H54 (cell line): ENCODE measurements around the gene TRNP1.
A peak's percentile ranks its signal among the peaks of the same experiment; 100 is the strongest.

Experiments
- DNase-seq: peaks from one replicate; pipeline ENCODE4 v3.0.0; 2011; ENCODE audit warnings: low spot score, mixed read lengths; ENCODE audit not compliant: insufficient read length
- FAIRE-seq: peaks from 3 replicates; lab custom pipeline; 2011; peaks lifted over from hg19 to GRCh38; lab: Jason Lieb, UNC
- POLR2A ChIP-seq: IDR thresholded peaks from 2 replicates; pipeline ENCODE4 v1.6.1; 2011; ENCODE audit warnings: low read depth, mild to moderate bottlenecking, low read length

The TRNP1 gene

GRCh38 chr1:27035344-27035743 is 41.9 kb downstream of the TRNP1 start:
- TF ChIP-seq POLR2A = no peak
- FAIRE-seq = no peak
- no peak for DNase-seq

- TF ChIP-seq POLR2A = no peak
Observed at GRCh38 chr1:27036718-27037117, 43.2 kb downstream of the TRNP1 start.

GRCh38 chr1:27037518-27037917 is 44.0 kb downstream of the TRNP1 start:
- DNase-seq = no peak
- no peak for TF ChIP-seq POLR2A
- FAIRE-seq = no peak

More at GRCh38 chr1:27036718-27037117, 43.2 kb downstream of the TRNP1 start:
- FAIRE-seq = no peak
- no peak for DNase-seq

GRCh38 chr1:27038020-27038419 is 44.5 kb downstream of the TRNP1 start:
- DNase-seq (no peak), FAIRE-seq (no peak)
- TF ChIP-seq POLR2A = no peak

GRCh38 chr1:27042670-27043069 is 49.2 kb downstream of the TRNP1 start:
- FAIRE-seq (no peak), DNase-seq (no peak)
- no peak for TF ChIP-seq POLR2A

GRCh38 chr1:27044613-27045151 is 51.2 kb downstream of the TRNP1 start:
- DNase-seq = peak; percentile 37
- FAIRE-seq = no peak
- TF ChIP-seq POLR2A = no peak

GRCh38 chr1:27045973-27046558 is 52.6 kb downstream of the TRNP1 start:
- DNase-seq = peak; percentile 47
- FAIRE-seq = no peak
- TF ChIP-seq POLR2A = no peak

- FAIRE-seq (no peak), DNase-seq (no peak)
Observed at GRCh38 chr1:27047914-27048313, 54.4 kb downstream of the TRNP1 start.

GRCh38 chr1:27049100-27049499 is 55.6 kb downstream of the TRNP1 start:
- TF ChIP-seq POLR2A = no peak
- FAIRE-seq = no peak

More at GRCh38 chr1:27047914-27048313, 54.4 kb downstream of the TRNP1 start:
- no peak for TF ChIP-seq POLR2A

GRCh38 chr1:27049607-27050006 is 56.1 kb downstream of the TRNP1 start:
- TF ChIP-seq POLR2A = no peak
- DNase-seq = no peak
- FAIRE-seq = no peak

More at GRCh38 chr1:27049100-27049499, 55.6 kb downstream of the TRNP1 start:
- no peak for DNase-seq
